Esophagus muscularis mucosa (tissue), 4 donors: ENCODE results near the gene ISG15.

Source experiments
- CTCF ChIP-seq, 3 experiments: fragments of 200-600 bp in 2 of 3; fragments of 450-650 bp in 1 of 3; sonication (generic) in 2 of 3; IDR thresholded peaks; one replicate each; pipeline ENCODE4 v1.5.1; 2017 to 2019; ENCODE audit warnings: antibody characterized with exemption in 3 of 3, mild to moderate bottlenecking in 2 of 3, moderate library complexity in 1 of 3
- EP300 ChIP-seq: sonication (generic); formaldehyde crosslinking; IDR thresholded peaks from one replicate; pipeline ENCODE4 v1.6.1; 2017; ENCODE audit warnings: antibody characterized with exemption
- POLR2A ChIP-seq: fragments of 450-650 bp; IDR thresholded peaks from one replicate; pipeline ENCODE4 v1.6.1; 2017; ENCODE audit warnings: antibody characterized with exemption, moderate library complexity, mild to moderate bottlenecking, low read depth
- POLR2AphosphoS5 ChIP-seq, 2 donors: sonication (generic); formaldehyde crosslinking; IDR thresholded peaks; one replicate each; pipeline ENCODE4 v1.6.1; 2017; ENCODE audit warnings: antibody characterized with exemption in 2 of 2

GRCh38 chr1:993379-993995 lies 19.8 kb upstream of the ISG15 start:
- TF ChIP-seq CTCF (IDR thresholded peaks at IDR 0.05) = no peak
- TF ChIP-seq POLR2A = no peak
- TF ChIP-seq POLR2AphosphoS5 (IDR thresholded peaks at IDR 0.05) = no peak
- no peak for TF ChIP-seq EP300
